GM12891 (cell line): ENCODE data around the gene LRRC7.

Experiments
- POLR2A ChIP-seq: IDR thresholded peaks from 2 replicates; pipeline ENCODE4 v1.6.1; 2011; ENCODE audit warnings: low read depth, low read length, control low read depth
- POLR2AphosphoS5 ChIP-seq: IDR thresholded peaks from 2 replicates; pipeline ENCODE4 v1.6.1; 2011; ENCODE audit warnings: low read depth, low read length, control low read depth

GRCh38 chr1:70117046-70117445, 549.3 kb downstream of the LRRC7 start:
- TF ChIP-seq POLR2A (no peak), POLR2AphosphoS5 (no peak)
